Ovary (tissue), 9 donors: ENCODE data around the gene SPATA31D1. TPM values are rescaled to one million over a fixed set of nuclear protein-coding genes. Genes with fewer than 3 reads are reported as not detected.

Source experiments
- DNase-seq, 5 donors: peaks; one replicate each; pipeline ENCODE4 v3.0.0-alpha.2; 2019 to 2020
- H3K27ac ChIP-seq, 2 donors: fragments of 200-600 bp; one replicate each; pipeline versions ENCODE4 v1.5.1 to v1.8.0; 2019 to 2022
- H3K27me3 ChIP-seq: fragments of 200-600 bp; one replicate; pipeline ENCODE4 v1.8.0; 2022
- H3K36me3 ChIP-seq: fragments of 200-600 bp; sonication (generic); one replicate; pipeline ENCODE4 v1.5.1; 2019
- H3K4me1 ChIP-seq: one replicate; pipeline ENCODE4 v1.8.1; 2013; ENCODE audit warnings: mild to moderate bottlenecking, moderate library complexity; ENCODE audit not compliant: insufficient read depth
- H3K4me3 ChIP-seq: fragments of 200-600 bp; sonication (generic); one replicate; pipeline ENCODE4 v1.5.1; 2017
- H3K9me3 ChIP-seq, 2 donors: fragments of 200-600 bp in 1 of 2; sonication (generic) in 1 of 2; one replicate each; pipeline versions ENCODE4 v1.5.1 to v1.8.1; 2013 to 2019; ENCODE audit warnings: mild to moderate bottlenecking in 1 of 2, moderate library complexity in 1 of 2
- CTCF ChIP-seq, 3 donors: fragments of 450-650 bp in 2 of 3; fragments of 200-600 bp in 1 of 3; IDR thresholded peaks; one replicate each; pipeline versions ENCODE4 v1.5.1 to v1.8.0; 2016 to 2022; ENCODE audit warnings: antibody characterized with exemption in 3 of 3, mild to moderate bottlenecking in 1 of 3
- EP300 ChIP-seq: sonication (generic); formaldehyde crosslinking; IDR thresholded peaks from one replicate; pipeline ENCODE4 v1.6.1; 2017; ENCODE audit warnings: antibody characterized with exemption
- POLR2A ChIP-seq: fragments of 450-650 bp; IDR thresholded peaks from one replicate; pipeline ENCODE4 v1.6.1; 2017; ENCODE audit warnings: antibody characterized with exemption, mild to moderate bottlenecking, moderate library complexity
- WGBS, 3 donors: extraction: QIAGEN DNeasy Blood & Tissue Kit in 1 of 3; methylation state at CpG; one replicate each; pipeline versions ENCODE4 v1.1.5 to v1.1.7; 2013 to 2017; 5-methylcytosine and 5-hydroxymethylcytosine counted together
- intact Hi-C, 4 donors: fragments of 100-400 bp; cut with DNase I; formaldehyde crosslinking; loops; one replicate each; pipeline versions ENCODE4 v1.11.0 to v1.15.1; 2022 to 2023
- polyA plus RNA-seq, 2 donors: library from polyadenylated mRNA; stranded (reverse); fragments of 200-250 nt in 1 of 2; fragments of 350-450 nt in 1 of 2; fragmentation: Illumina TruSeq in 1 of 2; extraction: RNeasy Lipid Tissue Mini Kit (QIAGEN cat#74804) in 1 of 2; gene quantifications; one replicate each; pipeline ENCODE4 v1.2.3, GENCODE V29; 2013 to 2014
- total RNA-seq, 7 donors: library from RNA; depleted of rRNA in 2 of 7; stranded (reverse); fragments of >200 nt in 2 of 7; fragmentation: NEBNext Ultra II Directional in 3 of 7; extraction: Animal tissue kit (Norgen Biotek cat#: 25700) in 3 of 7; gene quantifications; one replicate each; pipeline versions ENCODE4 v1.1.0 to v1.2.4, GENCODE V29; 2016 to 2023
- donor health status: DM: no; HTN: no; CAD: no; lungs with moderate emphysema.
- donor health status: DM: no; HTN: no; CAD: no.
- donor health status: Bipolar disorder and iron deficiency.
- donor health status: DM: yes; HTN: yes; CAD: no.
- donor health status: DM: no; HTN: no; CAD: no.
- donor health status: DM: yes; HTN: yes; CAD: no.

Gene SPATA31D1
- total and polyA plus RNA-seq, 9 donors = not detected

GRCh38 chr9:81989700-81990099 lies 1.1 kb downstream of the SPATA31D1 start:
- TF ChIP-seq POLR2A (no peak), EP300 (no peak), CTCF (IDR thresholded peaks at IDR 0.05) (no peak)
- H3K9me3 ChIP-seq = no peaks in the 10 kb centered on the region
- intact Hi-C loops = no loop called here
- no peak for DNase-seq
- H3K27ac ChIP-seq = no peak overlapping the region
- no peaks in the 10 kb centered on the region for H3K36me3 ChIP-seq
- 92 to 100% (median 95%) methylated on average over 1 of the region's 1 CpG for WGBS, 3 donors
- H3K4me1 ChIP-seq = no peaks in the 10 kb centered on the region
- no peaks in the 10 kb centered on the region for H3K27me3 ChIP-seq
- H3K4me3 ChIP-seq = no peak overlapping the region

- Histone ChIP-seq H3K36me3 (no peaks in the 10 kb centered on the region), H3K27me3 (no peaks in the 10 kb centered on the region), H3K27ac (no peak overlapping the region), H3K4me3 (no peak overlapping the region), H3K9me3 (no peaks in the 10 kb centered on the region), H3K4me1 (no peaks in the 10 kb centered on the region)
- intact Hi-C loops = no loop called here
- TF ChIP-seq EP300 (no peak), POLR2A (no peak), CTCF (IDR thresholded peaks at IDR 0.05) (no peak)
- WGBS, 3 donors = 92 to 98% (median 98%) methylated on average over 5 of the region's 5 CpGs
- DNase-seq = no peak
Measured at GRCh38 chr9:81993656-81994055, 5.1 kb downstream of the SPATA31D1 start.

GRCh38 chr9:81999806-82000205 lies 11.2 kb downstream of the SPATA31D1 start:
- intact Hi-C loops = no loop called here
- no peaks in the 10 kb centered on the region for H3K9me3 ChIP-seq
- H3K27me3 ChIP-seq = no peaks in the 10 kb centered on the region
- no peak overlapping the region for H3K4me3 ChIP-seq
- DNase-seq = no peak
- no peaks in the 10 kb centered on the region for H3K4me1 ChIP-seq
- TF ChIP-seq EP300 = no peak
- TF ChIP-seq POLR2A = no peak
- TF ChIP-seq CTCF (IDR thresholded peaks at IDR 0.05) = no peak
- H3K27ac ChIP-seq = no peak overlapping the region
- no peaks in the 10 kb centered on the region for H3K36me3 ChIP-seq

- Histone ChIP-seq H3K4me1 (no peaks in the 10 kb centered on the region), H3K27me3 (no peaks in the 10 kb centered on the region), H3K36me3 (no peaks in the 10 kb centered on the region), H3K27ac (no peak overlapping the region), H3K4me3 (no peak overlapping the region), H3K9me3 (peaks cover 0 to 3% of the 10 kb centered on the region in 2 donors)
- intact Hi-C loops = no loop called here
- TF ChIP-seq POLR2A = no peak
- TF ChIP-seq EP300 = no peak
- TF ChIP-seq CTCF (IDR thresholded peaks at IDR 0.05) = no peak
- WGBS, 3 donors = 82 to 90% (median 90%) methylated on average over 1 of the region's 1 CpG
- no peak for DNase-seq
Measured at GRCh38 chr9:82010711-82011110, 22.1 kb downstream of the SPATA31D1 start.

GRCh38 chr9:82011133-82011532 lies 22.6 kb downstream of the SPATA31D1 start:
- TF ChIP-seq EP300 (no peak), CTCF (IDR thresholded peaks at IDR 0.05) (no peak), POLR2A (no peak)
- no peak for DNase-seq
- Histone ChIP-seq H3K27ac (no peak overlapping the region), H3K9me3 (peaks cover 0 to 3% of the 10 kb centered on the region in 2 donors), H3K4me1 (no peaks in the 10 kb centered on the region), H3K27me3 (no peaks in the 10 kb centered on the region), H3K4me3 (no peak overlapping the region), H3K36me3 (no peaks in the 10 kb centered on the region)
- intact Hi-C loops = no loop called here
- WGBS, 3 donors = 91 to 94% (median 91%) methylated on average over 3 of the region's 3 CpGs
